Spleen (tissue), 11 donors: ENCODE results near the gene STX18. TPM values are rescaled to one million over a fixed set of nuclear protein-coding genes. Genes with fewer than 3 reads are reported as not detected.

Source experiments
- DNase-seq: peaks from one replicate; pipeline ENCODE4 v3.0.0-alpha.2; 2020
- H3K27ac ChIP-seq, 8 donors: fragments of 200-600 bp; sonication (generic) in 7 of 8; 1 replicate in 4 of 8; 2 replicates in 4 of 8; pipeline versions ENCODE4 v1.5.0 to v1.8.0; 2016 to 2021; ENCODE audit warnings: inconsistent platforms in 4 of 8, mild to moderate bottlenecking in 4 of 8, moderate library complexity in 1 of 8
- H3K27me3 ChIP-seq, 7 donors: fragments of 200-600 bp; sonication (generic) in 6 of 7; replicated peaks in 1 of 7; 1 replicate in 4 of 7; 2 replicates in 3 of 7; pipeline versions ENCODE4 v1.5.0 to v1.8.0; 2016 to 2021; ENCODE audit warnings: inconsistent platforms in 3 of 7, mild to moderate bottlenecking in 1 of 7
- H3K36me3 ChIP-seq, 6 donors: fragments of 200-600 bp; sonication (generic) in 5 of 6; 1 replicate in 4 of 6; 2 replicates in 2 of 6; pipeline versions ENCODE4 v1.5.0 to v1.8.0; 2016 to 2021; ENCODE audit warnings: inconsistent platforms in 2 of 6
- H3K4me1 ChIP-seq, 6 donors: fragments of 200-600 bp; sonication (generic) in 5 of 6; 1 replicate in 3 of 6; 2 replicates in 3 of 6; pipeline versions ENCODE4 v1.5.0 to v1.8.0; 2016 to 2021; ENCODE audit warnings: inconsistent platforms in 3 of 6
- H3K4me3 ChIP-seq, 8 donors: fragments of 200-600 bp; sonication (generic) in 7 of 8; 1 replicate in 4 of 8; 2 replicates in 4 of 8; pipeline versions ENCODE4 v1.5.0 to v1.8.0; 2016 to 2021; ENCODE audit warnings: inconsistent platforms in 4 of 8, mild to moderate bottlenecking in 4 of 8, moderate library complexity in 2 of 8
- H3K9me3 ChIP-seq, 8 donors: fragments of 200-600 bp; sonication (generic) in 7 of 8; 1 replicate in 4 of 8; 2 replicates in 4 of 8; pipeline versions ENCODE4 v1.5.0 to v1.8.0; 2016 to 2021; ENCODE audit warnings: inconsistent platforms in 4 of 8
- CTCF ChIP-seq, 11 experiments: fragments of 200-600 bp in 7 of 11; fragments of 450-650 bp in 4 of 11; sonication (generic) in 4 of 11; IDR thresholded peaks in 8 of 11; conservative IDR thresholded peaks in 3 of 11; 1 replicate in 7 of 11; 2 replicates in 4 of 11; pipeline versions ENCODE4 v1.4.0 to v1.8.0; 2016 to 2021; ENCODE audit warnings: antibody characterized with exemption in 11 of 11, inconsistent platforms in 4 of 11, mild to moderate bottlenecking in 1 of 11
- POLR2A ChIP-seq, 3 donors: fragments of 450-650 bp; IDR thresholded peaks; one replicate each; pipeline ENCODE4 v1.5.1; 2017; ENCODE audit warnings: antibody characterized with exemption in 3 of 3, mild to moderate bottlenecking in 1 of 3
- POLR2AphosphoS5 ChIP-seq, 3 donors: sonication (generic); formaldehyde crosslinking; IDR thresholded peaks; one replicate each; pipeline ENCODE4 v1.5.1; 2017; ENCODE audit warnings: antibody characterized with exemption in 3 of 3
- WGBS, 5 donors: extraction: QIAGEN DNeasy Blood & Tissue Kit in 3 of 5; methylation state at CpG; one replicate each; pipeline versions ENCODE4 v1.1.5 to v1.1.7; 2013 to 2018; 5-methylcytosine and 5-hydroxymethylcytosine counted together
- intact Hi-C: fragments of 100-400 bp; cut with DNase I; formaldehyde crosslinking; loops from one replicate; pipeline ENCODE4 v1.15.0; 2023; ENCODE audit warnings: low total_unique reads
- polyA plus RNA-seq, 3 donors: library from polyadenylated mRNA; stranded (reverse); fragments of 200-250 nt; gene quantifications; one replicate each; pipeline ENCODE4 v1.2.1, GENCODE V29; 2013
- total RNA-seq, 7 donors: library from RNA; depleted of rRNA in 3 of 7; stranded (reverse); fragments of >200 nt in 3 of 7; fragmentation: NEBNext Ultra II Directional in 4 of 7; extraction: Animal tissue kit (Norgen Biotek cat#: 25700) in 4 of 7; gene quantifications; one replicate each; pipeline versions ENCODE4 v1.1.0 to v1.2.1, GENCODE V29; 2016 to 2021
- donor health status: healthy with polysubstance abuse.
- donor health status: DM: no; HTN: no; CAD: no; lungs with moderate emphysema.
- donor health status: DM: no; HTN: no; CAD: no.
- donor health status: Bipolar disorder and iron deficiency.
- donor health status: healthy.
- donor health status: DM: no; HTN: no; CAD: no.
- donor health status: DM: yes; HTN: yes; CAD: no.

STX18 gene
- total and polyA plus RNA-seq, 10 donors: 19.0 to 45.8 (median 29.8) TPM

DNA sequence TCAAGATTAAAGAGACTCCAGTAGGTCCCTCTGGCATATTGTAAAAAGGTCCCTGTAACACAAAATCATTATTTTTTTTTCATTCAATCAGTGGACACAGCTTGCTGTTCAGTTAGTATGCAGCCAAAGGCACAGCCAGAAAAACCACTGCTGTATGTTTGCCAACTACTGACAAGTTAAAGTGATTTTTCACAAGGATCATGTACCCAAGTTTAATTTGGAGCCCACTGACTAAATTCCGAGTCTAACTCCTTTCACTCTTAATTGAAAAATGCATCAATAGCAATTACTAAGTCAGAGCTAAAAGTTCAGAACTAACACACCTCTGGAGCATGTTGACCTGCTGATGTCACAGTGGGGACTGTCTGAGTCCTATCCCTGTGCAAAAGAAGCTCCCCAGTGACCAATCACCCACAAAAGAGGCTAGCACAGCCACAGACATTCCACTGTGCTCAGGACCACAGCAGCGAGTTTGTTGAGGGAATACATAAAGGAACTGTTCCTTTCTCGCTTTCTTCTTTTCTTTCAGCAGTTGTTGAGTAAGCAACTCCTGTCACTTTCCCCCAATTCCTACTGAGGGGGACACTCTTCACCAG, 60.4 kb downstream of the STX18 start:
- 85 to 92% (median 90%) methylated on average over 3 of the region's 3 CpGs for WGBS, 5 donors
- Histone ChIP-seq H3K36me3 (peaks cover 0 to 4% (median 0%) of the 10 kb centered on the region in 6 donors), H3K27me3 (no peaks in the 10 kb centered on the region), H3K27ac (no peak overlapping the region), H3K4me1 (peaks cover 0 to 11% (median 0%) of the 10 kb centered on the region in 6 donors), H3K4me3 (no peak overlapping the region), H3K9me3 (no peaks in the 10 kb centered on the region)
- TF ChIP-seq CTCF (IDR thresholded peaks at IDR 0.05 in 8 of 11, conservative IDR thresholded peaks at IDR 0.05 in 3 of 11) (no peak), POLR2AphosphoS5 (IDR thresholded peaks at IDR 0.05) (no peak), POLR2A (IDR thresholded peaks at IDR 0.05) (no peak)
- no peak for DNase-seq
- intact Hi-C loops: loop anchor here (10.0 kb wide), 1 partner anchor 393 kb away; no protein-coding TSS in a partner anchor

DNA sequence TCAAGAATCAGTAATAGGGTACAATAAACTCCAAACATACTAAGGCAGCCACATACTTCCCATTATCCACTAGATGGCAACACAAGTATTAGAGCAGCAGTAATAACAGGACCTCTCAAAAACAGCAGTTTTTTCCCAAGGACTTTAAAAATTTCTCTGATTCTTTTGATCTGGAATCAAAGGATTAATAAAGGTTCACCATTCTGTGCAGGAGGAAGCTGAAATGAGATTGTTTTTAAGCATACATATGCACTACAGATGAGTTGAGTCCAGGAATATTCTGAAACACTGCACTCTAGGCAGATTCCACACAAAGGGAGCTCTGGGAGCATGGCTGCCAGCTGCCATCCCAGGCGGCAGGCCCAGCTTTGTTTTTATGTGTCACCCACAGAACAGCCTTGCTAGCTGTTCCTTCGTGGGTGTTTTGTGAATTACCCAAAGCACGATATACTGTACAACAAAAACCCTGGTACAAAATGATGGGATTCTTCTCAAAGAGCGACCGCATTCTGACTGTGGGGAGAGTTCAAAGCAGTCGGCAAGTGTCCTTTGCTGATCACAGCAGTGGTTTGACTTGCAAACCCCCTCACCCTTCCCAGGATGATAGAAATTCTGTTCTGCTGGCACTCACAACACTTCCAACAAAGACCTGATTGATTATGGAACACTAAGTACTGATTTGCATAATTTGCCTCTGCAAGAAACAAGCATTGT, 61.0 kb downstream of the STX18 start:
- no peak overlapping the region for H3K27ac ChIP-seq
- H3K4me3 ChIP-seq: no peak overlapping the region
- DNase-seq: no peak
- WGBS, 5 donors: 88 to 94% (median 90%) methylated on average over 6 of the region's 6 CpGs
- intact Hi-C loops: loop anchor here (10.0 kb wide), 1 partner anchor 394 kb away; no protein-coding TSS in a partner anchor
- no peak for TF ChIP-seq POLR2AphosphoS5 (IDR thresholded peaks at IDR 0.05)
- no peak for TF ChIP-seq CTCF (IDR thresholded peaks at IDR 0.05 in 8 of 11, conservative IDR thresholded peaks at IDR 0.05 in 3 of 11)
- no peak for TF ChIP-seq POLR2A (IDR thresholded peaks at IDR 0.05)
- no peaks in the 10 kb centered on the region for H3K27me3 ChIP-seq
- H3K36me3 ChIP-seq: peaks cover 0 to 4% (median 0%) of the 10 kb centered on the region in 6 donors
- H3K9me3 ChIP-seq: no peaks in the 10 kb centered on the region
- peaks cover 0 to 11% (median 0%) of the 10 kb centered on the region in 6 donors for H3K4me1 ChIP-seq

GRCh38 chr4:4480205-4480604, 61.6 kb downstream of the STX18 start:
- H3K4me1 ChIP-seq: peaks cover 0 to 11% (median 0%) of the 10 kb centered on the region in 6 donors
- 84 to 91% (median 89%) methylated on average over 7 of the region's 7 CpGs for WGBS, 5 donors
- peaks cover 0 to 4% (median 0%) of the 10 kb centered on the region in 6 donors for H3K36me3 ChIP-seq
- TF ChIP-seq POLR2A (IDR thresholded peaks at IDR 0.05) (no peak), POLR2AphosphoS5 (IDR thresholded peaks at IDR 0.05) (no peak), CTCF (IDR thresholded peaks at IDR 0.05 in 8 of 11, conservative IDR thresholded peaks at IDR 0.05 in 3 of 11) (no peak)
- intact Hi-C loops: loop anchor here (10.0 kb wide), 1 partner anchor 395 kb away; no protein-coding TSS in a partner anchor
- DNase-seq: no peak
- no peaks in the 10 kb centered on the region for H3K9me3 ChIP-seq
- H3K4me3 ChIP-seq: no peak overlapping the region
- no peaks in the 10 kb centered on the region for H3K27me3 ChIP-seq
- no peak overlapping the region for H3K27ac ChIP-seq

DNA sequence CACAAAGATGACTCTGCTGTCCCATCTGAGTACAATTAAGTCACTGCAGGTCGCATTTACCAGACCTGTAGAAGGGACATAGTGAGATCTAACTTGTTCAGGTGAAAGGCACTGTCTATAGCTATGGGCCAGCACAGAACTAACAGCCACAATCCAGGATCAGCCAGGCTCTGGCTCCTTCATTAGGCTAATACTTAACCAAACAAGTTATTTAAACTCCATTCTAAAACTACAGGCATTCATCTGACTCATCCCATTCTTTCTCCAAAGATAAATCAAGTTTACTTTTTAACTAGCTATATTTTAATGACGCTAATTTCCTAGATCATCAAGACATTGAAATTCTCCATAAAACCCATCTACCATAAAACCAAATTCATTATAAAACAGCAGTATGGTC, 62.5 kb downstream of the STX18 start:
- Histone ChIP-seq H3K27ac (no peak overlapping the region), H3K36me3 (peaks cover 0 to 4% (median 0%) of the 10 kb centered on the region in 6 donors), H3K4me1 (peaks cover 0 to 11% (median 0%) of the 10 kb centered on the region in 6 donors), H3K27me3 (no peaks in the 10 kb centered on the region), H3K9me3 (no peaks in the 10 kb centered on the region), H3K4me3 (no peak overlapping the region)
- intact Hi-C loops: no loop called here
- TF ChIP-seq POLR2A (IDR thresholded peaks at IDR 0.05) (no peak), POLR2AphosphoS5 (IDR thresholded peaks at IDR 0.05) (no peak), CTCF (IDR thresholded peaks at IDR 0.05 in 8 of 11, conservative IDR thresholded peaks at IDR 0.05 in 3 of 11) (no peak)
- 90 to 99% (median 98%) methylated on average over 2 of the region's 2 CpGs for WGBS, 5 donors
- DNase-seq: no peak
